HG03571 (cell line): ENCODE measurements around the gene NXPH4.

ENCODE experiments used
- ATAC-seq: cut with Tn5 transposase; IDR thresholded peaks from one replicate; pipeline ENCODE4 v1.9.1; 2021; ENCODE audit not compliant: unreplicated experiment

Gene NXPH4

DNA sequence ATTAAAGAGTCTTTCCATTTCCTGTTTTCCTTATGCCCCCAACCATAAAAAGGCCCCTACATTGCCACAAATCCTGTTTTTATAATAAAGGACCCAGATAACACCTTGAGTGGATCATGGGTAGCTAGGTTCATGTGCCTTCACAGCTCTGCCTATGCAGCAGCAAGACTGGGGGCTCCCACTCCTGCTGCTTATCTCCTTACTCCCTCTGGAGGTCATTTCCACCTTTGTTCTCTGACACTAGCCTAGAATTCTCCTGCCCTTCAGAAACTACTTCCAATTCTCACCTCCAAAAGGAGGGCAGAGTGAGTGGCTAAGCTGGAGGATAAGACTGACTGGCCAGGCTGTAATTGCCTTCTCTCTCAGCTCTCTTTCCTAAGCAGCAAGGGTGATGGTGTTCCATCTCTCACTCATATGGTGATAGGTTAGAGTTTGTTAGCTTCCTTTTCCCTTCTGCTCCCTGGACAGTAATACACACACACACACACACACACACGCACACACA, 54.4 kb downstream of the NXPH4 start:
- no peak for ATAC-seq

DNA sequence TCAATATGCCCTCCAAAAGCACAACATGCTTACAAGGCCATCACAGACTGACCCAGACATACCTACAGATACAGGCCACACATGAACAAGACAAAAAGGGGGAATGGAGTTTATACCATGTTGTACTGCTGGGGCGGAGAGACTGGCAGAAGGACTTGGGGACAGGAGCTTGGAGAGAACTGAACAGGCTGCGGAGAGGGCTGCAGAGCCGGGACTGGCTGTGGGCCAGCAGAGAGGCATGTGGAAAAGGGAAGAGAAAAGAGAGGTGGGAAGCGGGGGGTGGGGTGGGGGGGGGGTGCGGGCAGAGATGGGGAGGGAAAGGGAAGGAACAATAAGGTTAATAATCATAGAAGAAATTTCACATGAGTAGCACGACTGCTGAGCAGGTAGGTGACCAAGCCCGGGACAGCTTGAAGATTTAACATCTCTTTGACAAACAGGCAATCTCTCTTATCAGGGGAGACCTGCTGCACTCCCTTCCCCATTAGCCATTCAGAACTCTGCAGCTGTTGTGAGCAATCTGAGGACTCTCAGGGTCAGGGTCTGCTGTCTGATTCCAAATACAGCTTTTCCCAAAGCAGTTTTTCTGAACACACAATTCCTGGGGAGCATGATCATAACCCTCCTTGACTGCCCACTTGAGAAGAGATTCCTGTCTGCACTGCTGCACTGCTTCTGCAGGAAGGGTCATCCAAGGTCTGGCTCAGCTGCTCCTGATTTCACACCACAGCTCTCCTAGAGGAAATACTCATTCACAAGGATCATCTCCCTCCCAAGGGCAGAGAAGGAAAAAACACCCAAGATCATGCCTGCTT, 56.0 kb downstream of the NXPH4 start:
- ATAC-seq = no peak

DNA sequence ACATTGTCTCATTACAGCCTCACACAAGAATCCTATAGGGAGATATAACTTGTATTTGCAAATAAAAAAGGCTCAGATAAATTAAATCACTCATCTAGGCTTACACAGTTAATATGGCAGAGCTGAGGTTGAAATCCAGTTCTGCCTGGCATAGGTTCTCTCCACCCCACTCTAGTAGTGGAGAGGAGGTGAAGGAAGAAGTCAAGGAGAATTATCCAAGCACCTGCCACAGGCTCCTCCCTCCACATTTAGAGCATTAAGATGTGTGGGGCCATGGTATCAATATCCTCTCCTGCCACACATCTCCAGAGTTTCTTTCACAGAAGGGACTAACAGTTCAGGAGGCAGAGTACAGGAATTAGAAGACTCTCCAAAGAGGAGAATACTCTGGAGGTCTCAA, 56.9 kb downstream of the NXPH4 start:
- no peak for ATAC-seq
